PC-9 (cell line): Measurements from ENCODE around the gene AGAP1. TPM values are rescaled to one million over a fixed set of nuclear protein-coding genes. Genes with fewer than 3 reads are reported as not detected.
A peak's percentile ranks its signal among the peaks of the same experiment; 100 is the strongest.

Source experiments
- BruUV-seq: library from RNA; stranded (reverse); fragments of 400-500 nt; replicated peaks from 2 replicates; lab custom pipeline; 2021; lab: Mats Ljungman, UMichigan
- CTCF ChIA-PET: fragments of 300-600 bp; sonication (Branson Sonifier 250); formaldehyde crosslinking; loops from one replicate; lab custom pipeline; 2022; ENCODE audit warnings: antibody characterized with exemption; lab: Charles Lee
- POLR2A ChIA-PET: fragments of 300-600 bp; sonication (Branson Sonifier 250); formaldehyde crosslinking; loops from one replicate; lab custom pipeline; 2022; ENCODE audit warnings: antibody characterized with exemption; ENCODE audit not compliant: unreplicated experiment; lab: Charles Lee
- DNase-seq, 2 experiments: peaks; one replicate each; pipeline versions ENCODE4 v3.0.0 to v3.0.0-alpha.2; 2015 to 2022; ENCODE audit warnings: mixed read lengths in 1 of 2
- H2AFZ ChIP-seq: fragments of 200-600 bp; sonication (generic); 2 replicates; pipeline ENCODE4 v1.8.1; 2017; ENCODE audit warnings: antibody characterized with exemption
- H3F3A ChIP-seq: fragments of 200-600 bp; sonication (generic); 2 replicates; pipeline ENCODE4 v1.8.1; 2017; ENCODE audit warnings: antibody characterized with exemption, mild to moderate bottlenecking, low read depth; ENCODE audit not compliant: insufficient read depth
- H3K27ac ChIP-seq: fragments of 200-600 bp; sonication (generic); 2 replicates; pipeline ENCODE4 v1.6.1; 2016; ENCODE audit warnings: mixed run types
- H3K27me3 ChIP-seq: fragments of 200-600 bp; sonication (generic); 2 replicates; pipeline ENCODE4 v1.6.1; 2016; ENCODE audit warnings: low read depth, mixed run types; ENCODE audit not compliant: insufficient read depth
- H3K36me3 ChIP-seq: fragments of 200-600 bp; sonication (generic); 2 replicates; pipeline ENCODE4 v1.6.1; 2016; ENCODE audit warnings: low read depth, mixed run types
- H3K4me1 ChIP-seq: fragments of 200-600 bp; sonication (generic); replicated peaks from 2 replicates; pipeline ENCODE4 v1.6.1; 2016; ENCODE audit warnings: mixed run types; ENCODE audit not compliant: insufficient read depth
- H3K4me2 ChIP-seq: fragments of 200-600 bp; sonication (generic); 2 replicates; pipeline ENCODE4 v1.6.1; 2017; ENCODE audit warnings: mixed run types
- H3K4me3 ChIP-seq: fragments of 200-600 bp; sonication (generic); 2 replicates; pipeline ENCODE4 v1.6.1; 2016; ENCODE audit warnings: mixed run types
- H3K79me2 ChIP-seq: fragments of 200-600 bp; sonication (generic); 2 replicates; pipeline ENCODE4 v1.6.1; 2017; ENCODE audit warnings: low read depth, mixed run types
- H3K9me2 ChIP-seq: fragments of 200-600 bp; sonication (generic); 2 replicates; pipeline ENCODE4 v1.8.1; 2017; ENCODE audit warnings: mild to moderate bottlenecking; ENCODE audit not compliant: insufficient read depth
- H3K9me3 ChIP-seq: fragments of 200-600 bp; sonication (generic); 2 replicates; pipeline ENCODE4 v1.8.1; 2016; ENCODE audit warnings: low read depth; ENCODE audit not compliant: insufficient read depth
- H4K20me1 ChIP-seq: fragments of 200-600 bp; sonication (generic); 2 replicates; pipeline ENCODE4 v1.8.1; 2017; ENCODE audit not compliant: insufficient read depth
- CTCF ChIP-seq: fragments of 200-600 bp; sonication (generic); conservative IDR thresholded peaks from 2 replicates; pipeline ENCODE4 v1.6.1; 2017; ENCODE audit warnings: mixed run types, antibody characterized with exemption, mild to moderate bottlenecking, moderate library complexity
- EZH2 ChIP-seq: fragments of 200-600 bp; sonication (generic); IDR thresholded peaks from 2 replicates; pipeline ENCODE4 v1.8.0; 2017; ENCODE audit warnings: antibody characterized with exemption, low read depth
- intact Hi-C: fragments of 100-400 bp; cut with micrococcal nuclease; formaldehyde crosslinking; loops from one replicate; pipeline ENCODE4 v1.10.0; 2022; ENCODE audit not compliant: unreplicated experiment
- total RNA-seq: library from RNA; stranded (reverse); gene quantifications from 2 replicates; pipeline ENCODE4 v1.2.3, GENCODE V29; 2021

Gene AGAP1
- total RNA-seq, 1 experiment from 2014 or later: 91.4 TPM

GRCh38 chr2:235928751-235929370 lies 435.0 kb downstream of the AGAP1 start:
- DNase-seq: peak in 1 of 2 experiments; percentile 17
- Histone ChIP-seq H4K20me1 (no peaks in the 10 kb centered on the region), H3K36me3 (no peaks in the 10 kb centered on the region), H3K4me1 (no peaks in the 10 kb centered on the region), H3K9me2 (no peaks in the 10 kb centered on the region), H3F3A (no peaks in the 10 kb centered on the region), H3K9me3 (no peaks in the 10 kb centered on the region), H3K27ac (no peak overlapping the region), H3K4me3 (no peak overlapping the region), H3K79me2 (no peaks in the 10 kb centered on the region), H2AFZ (no peak overlapping the region), H3K27me3 (no peaks in the 10 kb centered on the region), H3K4me2 (no peak overlapping the region)
- TF ChIP-seq EZH2: no peak
- ChIA-PET POLR2A (no interaction called here), CTCF (no interaction called here)
- BruUV-seq: no TSS peak
- intact Hi-C loops: no loop called here

DNA sequence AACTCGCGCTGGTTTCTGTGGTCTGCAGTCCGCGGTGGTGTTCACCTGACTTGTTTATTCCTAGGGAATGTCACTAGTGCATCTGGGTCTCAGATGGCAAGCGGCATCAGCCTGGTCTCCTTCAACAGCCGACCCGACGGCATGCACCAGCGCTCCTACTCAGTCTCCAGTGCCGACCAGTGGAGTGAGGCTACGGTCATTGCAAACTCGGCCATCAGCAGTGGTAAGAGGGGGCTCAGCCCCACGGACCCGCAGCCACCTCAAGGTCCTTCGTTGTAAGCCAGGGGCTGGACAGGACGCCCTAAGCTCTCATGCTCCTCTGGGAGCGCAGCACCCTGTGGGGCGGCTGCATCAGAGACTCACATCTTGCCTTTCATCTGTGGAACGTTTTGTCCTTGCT lies 436.9 kb downstream of the AGAP1 start:
- Histone ChIP-seq H3K27ac (no peak overlapping the region), H3F3A (no peaks in the 10 kb centered on the region), H4K20me1 (no peaks in the 10 kb centered on the region), H3K4me2 (no peak overlapping the region), H3K36me3 (0 out of 2 replicates have a peak, but pooled peaks cover 13% of the 10 kb centered on the region), H3K9me2 (no peaks in the 10 kb centered on the region), H3K9me3 (no peaks in the 10 kb centered on the region; the same call in 1 of the 2 replicates), H3K27me3 (no peaks in the 10 kb centered on the region), H2AFZ (no peak overlapping the region), H3K4me3 (no peak overlapping the region), H3K4me1 (no peaks in the 10 kb centered on the region), H3K79me2 (no peaks in the 10 kb centered on the region)
- ChIA-PET POLR2A (no interaction called here), CTCF (no interaction called here)
- no peak for TF ChIP-seq CTCF
- no peak for TF ChIP-seq EZH2
- intact Hi-C loops: no loop called here
- no peak for DNase-seq
- no TSS peak for BruUV-seq

- Histone ChIP-seq H3K4me3 (no peak overlapping the region), H3K9me3 (no peaks in the 10 kb centered on the region; the same call in 1 of the 2 replicates), H3K27ac (no peak overlapping the region), H3K9me2 (no peaks in the 10 kb centered on the region), H3K4me2 (no peak overlapping the region), H2AFZ (no peak overlapping the region), H3K79me2 (no peaks in the 10 kb centered on the region), H3F3A (no peaks in the 10 kb centered on the region), H4K20me1 (no peaks in the 10 kb centered on the region), H3K36me3 (peaks cover 21% of the 10 kb centered on the region), H3K27me3 (no peaks in the 10 kb centered on the region), H3K4me1 (no peaks in the 10 kb centered on the region)
- DNase-seq: no peak
- ChIA-PET CTCF (no interaction called here), POLR2A (no interaction called here)
- intact Hi-C loops: no loop called here
- TF ChIP-seq CTCF (no peak), EZH2 (no peak)
- BruUV-seq: no TSS peak
Observed at GRCh38 chr2:235931676-235932075, 437.8 kb downstream of the AGAP1 start.
